Upper lobe of right lung (tissue), 1 donor: ENCODE measurements around the gene TMEM184B. TPM values are rescaled to one million over a fixed set of nuclear protein-coding genes. Genes with fewer than 3 reads are reported as not detected.

ENCODE experiments used
- ATAC-seq: fragments of 200-7000 bp; cut with Tn5 transposase; one replicate; pipeline ENCODE4 v1.9.1; 2020; ENCODE audit warnings: mild to moderate bottlenecking, moderate library complexity
- DNase-seq: peaks from one replicate; pipeline ENCODE4 v3.0.0-alpha.2; 2020
- H3K27ac ChIP-seq: fragments of 200-600 bp; one replicate; pipeline ENCODE4 v1.8.0; 2022
- H3K27me3 ChIP-seq: fragments of 200-600 bp; one replicate; pipeline ENCODE4 v1.8.0; 2022; ENCODE audit warnings: mild to moderate bottlenecking
- H3K36me3 ChIP-seq: fragments of 200-600 bp; one replicate; pipeline ENCODE4 v1.8.0; 2022
- H3K4me1 ChIP-seq: fragments of 200-600 bp; one replicate; pipeline ENCODE4 v1.8.0; 2022
- H3K4me3 ChIP-seq: fragments of 200-600 bp; one replicate; pipeline ENCODE4 v1.8.0; 2022; ENCODE audit warnings: mild to moderate bottlenecking
- H3K9me3 ChIP-seq: fragments of 200-600 bp; one replicate; pipeline ENCODE4 v1.8.0; 2022
- intact Hi-C: fragments of 100-400 bp; cut with DNase I; formaldehyde crosslinking; loops from one replicate; pipeline ENCODE4 v1.11.0; 2022
- total RNA-seq: library from RNA; stranded (reverse); fragmentation: NEBNext Ultra II Directional; extraction: Animal tissue kit (Norgen Biotek cat#: 25700); gene quantifications from one replicate; pipeline ENCODE4 v1.2.1, GENCODE V29; 2021
- TF ChIP-seq, protein P1 (sequence below): fragments of 200-600 bp; IDR thresholded peaks from one replicate; pipeline ENCODE4 v1.8.0; 2022; ENCODE audit warnings: antibody characterized with exemption
- donor health status: DM: no; HTN: yes; CAD: no; lungs with severe emphysema.

Gene TMEM184B
- total RNA-seq, 1 donor from 2014 or later: 79.2 TPM

DNA sequence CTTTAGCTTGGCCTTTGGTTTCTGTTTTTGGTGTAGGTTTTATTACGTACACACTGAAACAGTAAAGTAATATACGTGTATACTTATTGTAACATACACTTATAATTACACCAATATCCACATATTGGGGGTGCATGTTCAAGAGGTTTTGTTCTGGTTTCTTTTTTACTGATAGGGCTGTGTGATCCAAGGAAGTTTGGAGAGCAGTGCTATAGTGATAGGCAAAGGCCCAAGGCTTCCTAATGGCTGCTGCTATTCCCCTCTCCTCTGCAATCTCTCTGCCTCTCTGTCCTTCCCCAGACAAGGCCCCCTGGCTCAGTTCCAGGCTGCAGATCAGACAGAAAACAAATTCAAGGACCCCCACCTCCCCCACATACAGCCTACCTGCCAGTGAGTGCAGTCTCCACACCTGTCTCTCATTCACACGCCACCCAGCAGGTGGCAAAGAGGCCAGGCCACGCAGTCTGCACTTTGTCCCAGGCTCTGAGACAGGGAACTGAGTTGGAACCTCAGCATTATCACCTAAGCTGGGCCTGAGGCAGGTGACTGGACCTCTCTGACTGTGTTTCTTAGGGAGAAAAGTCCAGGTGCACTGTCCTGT lies 15.1 kb downstream of the TMEM184B start:
- Histone ChIP-seq H3K4me3 (no peak overlapping the region), H3K4me1 (peaks cover 53% of the 10 kb centered on the region), H3K36me3 (no peaks in the 10 kb centered on the region), H3K9me3 (no peaks in the 10 kb centered on the region), H3K27ac (peak overlapping the region; percentile 48), H3K27me3 (no peaks in the 10 kb centered on the region)
- ATAC-seq (no peak), DNase-seq (no peak)
- intact Hi-C loops: no loop called here
- TF ChIP-seq, protein P1, sequence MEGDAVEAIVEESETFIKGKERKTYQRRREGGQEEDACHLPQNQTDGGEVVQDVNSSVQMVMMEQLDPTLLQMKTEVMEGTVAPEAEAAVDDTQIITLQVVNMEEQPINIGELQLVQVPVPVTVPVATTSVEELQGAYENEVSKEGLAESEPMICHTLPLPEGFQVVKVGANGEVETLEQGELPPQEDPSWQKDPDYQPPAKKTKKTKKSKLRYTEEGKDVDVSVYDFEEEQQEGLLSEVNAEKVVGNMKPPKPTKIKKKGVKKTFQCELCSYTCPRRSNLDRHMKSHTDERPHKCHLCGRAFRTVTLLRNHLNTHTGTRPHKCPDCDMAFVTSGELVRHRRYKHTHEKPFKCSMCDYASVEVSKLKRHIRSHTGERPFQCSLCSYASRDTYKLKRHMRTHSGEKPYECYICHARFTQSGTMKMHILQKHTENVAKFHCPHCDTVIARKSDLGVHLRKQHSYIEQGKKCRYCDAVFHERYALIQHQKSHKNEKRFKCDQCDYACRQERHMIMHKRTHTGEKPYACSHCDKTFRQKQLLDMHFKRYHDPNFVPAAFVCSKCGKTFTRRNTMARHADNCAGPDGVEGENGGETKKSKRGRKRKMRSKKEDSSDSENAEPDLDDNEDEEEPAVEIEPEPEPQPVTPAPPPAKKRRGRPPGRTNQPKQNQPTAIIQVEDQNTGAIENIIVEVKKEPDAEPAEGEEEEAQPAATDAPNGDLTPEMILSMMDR: no peak

DNA sequence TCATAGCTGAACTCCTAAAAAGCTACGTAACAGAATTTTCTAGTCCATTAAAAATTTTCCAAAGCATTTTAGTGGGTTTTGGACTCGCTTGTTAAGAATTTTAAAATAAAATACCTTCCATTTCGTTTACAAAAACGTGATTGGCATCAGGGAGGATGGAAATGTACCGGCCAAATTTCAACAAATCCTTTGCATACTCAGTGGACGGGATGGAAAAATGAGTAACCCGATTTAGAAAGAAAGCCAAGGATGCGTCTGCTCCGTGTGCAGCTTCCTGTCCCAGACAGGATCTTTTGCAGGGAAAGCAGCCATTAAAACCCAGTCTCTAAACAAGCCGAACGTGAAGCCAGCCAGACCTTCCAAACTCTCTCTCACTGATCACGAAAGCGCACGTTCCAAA lies 15.6 kb downstream of the TMEM184B start:
- ATAC-seq: no peak
- TF ChIP-seq, protein P1: no peak
- no peaks in the 10 kb centered on the region for H3K27me3 ChIP-seq
- H3K4me3 ChIP-seq: no peak overlapping the region
- no peaks in the 10 kb centered on the region for H3K36me3 ChIP-seq
- H3K27ac ChIP-seq: peak overlapping the region; percentile 48
- H3K4me1 ChIP-seq: peaks cover 50% of the 10 kb centered on the region
- intact Hi-C loops: no loop called here
- DNase-seq: no peak
- H3K9me3 ChIP-seq: no peaks in the 10 kb centered on the region

DNA sequence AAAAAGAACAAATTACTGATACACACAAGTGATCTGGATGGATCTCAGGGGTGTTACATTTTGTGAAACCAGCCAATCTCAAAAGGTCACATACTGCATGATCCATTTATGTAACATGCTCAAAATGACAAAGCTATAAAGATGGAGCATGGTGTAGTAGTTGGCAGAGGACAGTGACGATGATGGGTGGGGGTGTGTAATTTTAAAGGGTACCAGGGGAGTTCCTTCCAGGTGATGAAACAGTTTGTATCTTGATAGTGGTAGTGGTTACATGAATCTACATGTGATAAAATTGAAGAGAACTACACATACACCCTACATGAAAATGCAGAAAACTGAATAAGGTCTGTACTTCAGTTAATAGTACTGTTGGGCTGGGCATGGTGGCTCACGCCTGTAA lies 17.1 kb downstream of the TMEM184B start:
- no peaks in the 10 kb centered on the region for H3K27me3 ChIP-seq
- H3K4me3 ChIP-seq: no peak overlapping the region
- DNase-seq: no peak
- H3K9me3 ChIP-seq: no peaks in the 10 kb centered on the region
- no peaks in the 10 kb centered on the region for H3K36me3 ChIP-seq
- H3K4me1 ChIP-seq: peaks cover 47% of the 10 kb centered on the region
- H3K27ac ChIP-seq: no peak overlapping the region
- intact Hi-C loops: no loop called here
- ATAC-seq: no peak
- TF ChIP-seq, protein P1: no peak

DNA sequence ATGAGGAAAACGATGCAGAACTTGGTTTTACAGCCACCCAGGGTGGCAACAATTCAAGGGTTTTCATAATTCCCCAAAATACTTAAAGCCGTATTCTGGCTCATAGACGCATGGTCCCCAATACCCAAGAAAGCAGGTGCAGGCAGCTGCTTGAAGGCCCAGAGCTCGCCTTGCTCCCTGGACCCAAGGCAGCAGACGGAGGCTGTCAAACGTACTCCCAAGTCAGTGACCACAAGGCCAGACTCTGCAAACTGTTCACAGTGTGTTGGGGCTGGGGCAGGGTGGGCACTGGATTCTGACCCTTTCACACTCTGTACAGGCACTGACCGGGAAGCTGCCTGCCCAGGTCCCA lies 21.5 kb downstream of the TMEM184B start:
- ATAC-seq: no peak
- TF ChIP-seq, protein P1: no peak
- H3K4me1 ChIP-seq: peaks cover 28% of the 10 kb centered on the region

DNA sequence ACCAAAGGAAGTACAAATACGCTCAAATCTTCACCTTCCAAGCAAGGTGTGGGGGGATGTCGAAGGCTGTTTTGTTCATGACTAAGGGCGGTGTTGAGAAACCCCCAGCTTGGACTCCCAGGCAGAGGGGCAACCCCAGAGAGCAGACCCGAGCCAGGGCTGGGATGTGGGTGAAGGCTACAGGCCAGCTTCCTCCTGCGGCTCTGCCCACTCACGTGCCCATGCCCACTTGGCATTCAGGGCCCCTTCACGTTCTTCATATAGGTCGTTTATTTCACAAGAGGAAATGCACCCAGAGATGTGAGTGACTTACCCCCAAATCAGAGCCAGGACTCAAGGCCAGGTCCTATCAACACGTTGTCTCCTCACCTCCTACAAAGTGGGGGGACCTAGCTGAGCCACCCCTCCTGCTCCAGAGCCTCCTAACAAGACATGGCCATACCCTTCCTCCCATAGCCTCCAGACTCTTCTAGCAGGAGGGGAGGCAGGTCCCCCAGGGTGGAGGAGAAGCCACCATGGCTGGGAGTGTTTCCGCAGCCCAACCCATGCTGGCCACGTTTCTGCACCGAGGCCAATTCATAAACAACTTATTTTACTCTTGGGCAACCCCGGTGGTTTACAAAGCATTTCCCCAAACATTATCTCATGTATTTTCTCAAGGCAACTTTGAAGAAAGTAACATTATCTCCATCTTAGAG lies 22.0 kb downstream of the TMEM184B start:
- TF ChIP-seq, protein P1: no peak
- Histone ChIP-seq H3K4me3 (no peak overlapping the region), H3K27ac (no peak overlapping the region), H3K9me3 (no peaks in the 10 kb centered on the region), H3K27me3 (no peaks in the 10 kb centered on the region), H3K4me1 (peaks cover 25% of the 10 kb centered on the region), H3K36me3 (peaks cover 21% of the 10 kb centered on the region)
- intact Hi-C loops: no loop called here
- DNase-seq: no peak
- no peak for ATAC-seq

More for the DNA sequence above, 21.5 kb downstream of the TMEM184B start:
- Histone ChIP-seq H3K27ac (no peak overlapping the region), H3K27me3 (no peaks in the 10 kb centered on the region), H3K4me3 (no peak overlapping the region), H3K9me3 (no peaks in the 10 kb centered on the region), H3K36me3 (peaks cover 16% of the 10 kb centered on the region)
- no peak for DNase-seq
- intact Hi-C loops: no loop called here
